Activated naive CD4-positive, alpha-beta T cell treated with Interleukin-2 at 50 U/mL for 16 hours (primary cell): Measurements from ENCODE around the gene MYL12A.

ENCODE experiments used
- DNase-seq: peaks from one replicate; pipeline ENCODE4 v3.0.0-alpha.2; 2020

MYL12A gene

DNA sequence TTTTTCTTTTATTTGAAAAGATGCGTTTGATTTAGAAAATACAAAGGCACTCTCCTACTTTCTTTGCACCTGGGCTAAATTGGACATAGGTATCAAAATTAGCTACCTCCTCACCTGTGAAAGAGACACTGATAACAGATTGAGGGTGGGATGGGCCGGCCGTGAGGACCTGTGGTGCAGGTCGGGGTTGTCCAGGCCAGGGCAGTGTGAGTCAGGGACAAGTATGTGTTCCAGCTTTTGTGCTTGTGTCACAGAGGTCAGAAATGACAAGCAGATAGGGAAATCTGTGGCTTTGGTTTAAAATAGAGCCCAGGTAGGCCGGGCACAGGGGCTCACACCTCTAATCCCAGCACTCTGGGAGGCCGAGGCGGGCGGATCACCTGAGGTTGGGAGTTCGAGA is 36.9 kb downstream of the MYL12A start:
- DNase-seq = no peak

DNA sequence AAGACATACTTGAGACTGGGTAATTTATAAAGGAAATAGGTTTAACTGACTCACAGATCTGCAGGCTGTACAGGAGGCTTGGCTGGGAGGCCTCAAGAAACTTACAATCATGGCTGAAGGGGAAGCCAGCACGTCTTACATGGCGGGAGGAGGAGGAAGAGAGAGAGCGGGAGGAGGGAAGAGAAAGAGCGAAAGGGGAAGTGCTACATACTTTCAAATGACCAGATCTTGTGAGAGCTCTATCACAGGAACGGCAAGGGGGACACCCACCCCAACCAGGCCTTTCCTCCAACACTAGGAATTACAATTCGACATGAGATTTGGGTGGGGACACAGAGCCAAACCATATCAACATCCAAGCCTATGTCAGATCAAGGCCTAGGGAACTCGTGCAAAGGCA is 38.6 kb downstream of the MYL12A start:
- DNase-seq = no peak

DNA sequence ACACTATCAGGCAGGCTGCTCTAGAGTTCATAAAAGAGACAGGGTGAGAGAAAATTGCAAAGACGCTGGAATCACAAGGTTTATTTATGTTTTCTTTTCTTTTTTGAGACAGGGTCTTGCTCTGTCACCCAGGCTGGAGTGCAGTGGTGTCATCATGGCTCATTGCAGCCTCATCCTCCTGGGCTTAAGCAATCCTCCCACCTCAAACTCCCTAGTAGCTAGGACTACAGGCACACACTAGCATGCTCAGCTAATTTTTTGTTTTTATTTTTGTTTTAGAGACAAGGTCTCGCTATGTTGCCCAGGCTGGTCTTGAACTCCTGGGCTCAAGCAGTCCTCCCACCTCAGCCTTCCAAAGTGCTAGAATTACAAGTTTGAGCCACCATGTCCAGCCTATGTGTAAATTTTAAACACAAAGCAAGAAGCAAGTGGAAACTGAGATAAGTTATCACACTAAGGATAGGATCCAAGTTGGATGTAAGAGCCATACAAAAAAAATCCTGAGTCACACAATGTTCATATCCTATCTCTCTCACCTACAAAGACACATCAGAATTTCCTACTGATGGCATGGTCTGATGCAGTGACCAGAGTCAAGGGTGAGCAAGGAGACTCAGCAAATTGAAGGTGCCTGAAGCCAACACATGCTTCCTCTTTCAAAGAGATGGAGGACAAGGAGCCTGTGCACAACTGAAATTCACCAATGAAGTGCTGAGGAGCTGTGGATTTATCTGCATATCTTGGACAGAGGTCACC is 45.8 kb downstream of the MYL12A start:
- DNase-seq = no peak

DNA sequence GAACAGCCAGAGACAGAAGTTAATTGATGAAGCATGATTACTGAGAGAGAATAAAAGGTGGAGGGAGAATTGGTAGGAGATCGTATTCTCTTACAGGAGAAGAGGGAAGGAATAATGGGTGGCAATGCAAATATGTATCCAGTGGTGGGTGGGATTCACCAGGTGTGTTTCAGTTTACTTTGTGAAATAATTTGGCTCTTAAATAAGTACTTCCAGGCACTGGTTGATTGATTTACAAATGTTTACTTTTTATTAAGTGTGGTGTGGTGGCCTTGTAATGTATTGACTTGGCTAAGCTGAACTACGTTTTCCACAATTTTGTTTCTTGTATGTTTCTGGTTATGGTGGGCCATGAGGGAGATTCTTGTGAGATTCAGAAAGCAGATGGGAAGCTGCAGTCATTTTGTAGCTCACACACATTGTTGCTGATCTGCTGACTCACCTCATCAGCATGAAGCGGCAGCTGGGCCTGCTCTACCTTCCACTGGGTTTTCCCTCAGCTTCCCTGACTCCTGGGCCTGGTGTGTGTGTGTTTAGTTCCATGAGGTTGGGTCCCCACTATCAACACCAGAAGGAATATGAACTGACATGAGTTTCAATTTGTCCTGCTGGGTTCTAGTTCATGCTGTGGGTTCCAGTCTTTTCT is 47.0 kb downstream of the MYL12A start:
- no peak for DNase-seq

DNA sequence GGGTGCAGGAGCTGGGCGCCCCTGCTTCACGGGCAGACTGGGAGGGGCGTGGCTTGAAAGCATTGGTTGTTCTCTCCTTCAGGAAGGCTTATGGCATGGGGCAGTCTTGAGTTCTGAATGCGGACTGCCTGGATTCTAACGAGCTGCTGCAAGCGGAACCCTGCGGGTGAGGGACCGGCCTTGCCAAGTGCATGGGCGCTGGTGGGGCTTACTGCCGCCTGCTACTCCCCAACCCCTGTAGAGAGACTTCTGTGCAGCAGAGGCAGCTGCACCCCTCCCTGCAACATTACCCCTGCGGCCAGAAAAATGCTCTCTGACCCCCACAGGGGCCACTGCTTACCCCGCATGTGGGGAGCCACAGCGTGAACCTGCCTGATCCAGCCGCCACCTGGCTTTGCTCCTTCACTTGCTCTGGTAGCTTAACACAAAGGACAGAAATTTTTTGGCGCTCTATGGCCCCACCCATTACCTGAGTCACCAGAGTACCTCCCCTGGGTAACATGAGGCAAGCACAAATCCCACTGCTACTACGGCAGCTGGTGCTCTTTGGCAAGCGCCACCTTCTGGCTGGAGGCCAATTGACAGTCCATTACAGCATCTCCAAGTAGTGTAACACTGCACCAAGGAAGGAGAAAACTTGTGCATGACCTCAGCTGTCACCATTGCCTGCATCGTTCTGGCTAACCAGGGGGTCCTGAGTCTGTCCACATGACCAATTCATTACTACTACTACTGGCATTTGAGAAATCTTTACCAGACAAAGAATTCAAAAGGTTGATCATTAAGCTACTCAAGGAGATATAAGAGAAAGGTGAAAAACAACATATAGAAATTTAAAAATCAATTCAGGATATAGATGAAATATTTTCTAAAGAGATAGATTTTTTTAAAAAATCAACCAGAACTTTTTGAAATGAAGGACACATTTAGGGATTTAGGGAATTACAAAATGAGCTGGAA is 49.7 kb downstream of the MYL12A start:
- peak; percentile 96 for DNase-seq

DNA sequence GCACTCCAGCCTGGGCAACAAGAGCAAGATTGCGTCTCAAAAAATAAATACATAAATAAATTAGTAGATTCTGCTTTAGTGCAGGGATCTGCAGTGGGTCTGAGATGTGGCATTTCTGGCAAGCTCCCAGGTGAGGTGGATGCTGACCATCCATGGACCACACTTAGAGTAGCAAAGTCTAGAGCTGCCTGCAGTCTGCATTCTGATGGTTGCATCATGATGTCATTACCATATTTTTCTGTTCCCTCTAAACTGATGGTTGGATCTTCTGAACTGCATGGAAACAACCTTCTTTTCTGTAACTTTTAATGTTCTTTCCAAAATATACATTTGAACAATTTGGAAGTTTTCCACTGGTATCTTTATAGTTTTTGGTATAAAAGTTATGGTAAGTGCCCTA is 57.2 kb downstream of the MYL12A start:
- no peak for DNase-seq

DNA sequence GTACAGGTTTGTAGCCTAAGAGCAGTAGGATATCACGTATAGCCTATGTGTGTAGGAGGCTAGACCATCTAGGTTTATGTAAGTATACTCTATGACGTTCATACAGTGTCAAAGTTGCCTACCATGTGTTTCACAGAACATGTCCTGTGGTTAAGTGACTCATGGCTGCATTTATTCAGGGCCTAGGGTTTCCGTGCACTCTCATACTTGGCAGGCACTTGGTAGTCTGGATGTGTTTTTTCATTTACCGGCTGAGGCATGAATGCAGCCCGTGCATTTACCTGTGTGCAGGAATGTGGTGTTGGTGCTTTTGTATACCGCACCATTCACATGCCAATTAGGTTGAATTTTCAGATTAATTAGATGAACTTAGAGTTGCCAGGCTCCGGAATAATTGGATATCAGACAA is 57.8 kb downstream of the MYL12A start:
- peak; percentile 58 for DNase-seq
